Left lobe of liver (tissue), 2 donors: Measurements from ENCODE around the gene GPR18. TPM values are rescaled to one million over a fixed set of nuclear protein-coding genes. Genes with fewer than 3 reads are reported as not detected.

Experiments
- ATAC-seq: fragments of 200-7000 bp; cut with Tn5 transposase; one replicate; pipeline ENCODE4 v1.9.1; 2020; ENCODE audit warnings: mild to moderate bottlenecking, moderate library complexity
- DNase-seq: peaks from one replicate; pipeline ENCODE4 v3.0.0-alpha.2; 2020; ENCODE audit warnings: low spot score
- total RNA-seq: library from RNA; stranded (reverse); gene quantifications from one replicate; pipeline ENCODE4 v1.2.1, GENCODE V29; 2021
- donor health status: DM: no; HTN: no; CAD: no; lungs with moderate emphysema.
- donor health status: DM: no; HTN: yes; CAD: no.

The GPR18 gene
- total RNA-seq, result 0.15 TPM

- DNase-seq, result no peak
- no peak for ATAC-seq
These were observed at the start of gene GPR18 for GRCh38 chr13:99258210-99258860. GPR18 (minus strand) TSS chr13:99258379; CDS start chr13:99255872, 2,507 bp downstream.

GRCh38 chr13:99307648-99308339, 49.6 kb upstream of the GPR18 start:
- no peak for DNase-seq
- ATAC-seq, result no peak

GRCh38 chr13:99307247-99307646, 49.1 kb upstream of the GPR18 start, which contains the start of gene GPR183:
GPR183 (minus strand) TSS chr13:99307399; CDS start chr13:99296145, 11,254 bp downstream.
- DNase-seq (no peak), ATAC-seq (peak; percentile 42)

- no peak for DNase-seq
- ATAC-seq, result no peak
These were observed 47.4 kb upstream of the GPR18 start for GRCh38 chr13:99305566-99305965.

GRCh38 chr13:99305158-99305557, 47.0 kb upstream of the GPR18 start:
- ATAC-seq, result no peak
- DNase-seq, result no peak

GRCh38 chr13:99304541-99304940, 46.4 kb upstream of the GPR18 start:
- DNase-seq, result no peak
- ATAC-seq, result no peak

GRCh38 chr13:99303863-99304521, 45.8 kb upstream of the GPR18 start:
- peak; percentile 15 for ATAC-seq

GRCh38 chr13:99302637-99303505, 44.7 kb upstream of the GPR18 start:
- ATAC-seq, result no peak

More at GRCh38 chr13:99303863-99304521, 45.8 kb upstream of the GPR18 start:
- no peak for DNase-seq

GRCh38 chr13:99301913-99302636, 43.9 kb upstream of the GPR18 start:
- DNase-seq, result no peak
- ATAC-seq, result no peak

More at GRCh38 chr13:99302637-99303505, 44.7 kb upstream of the GPR18 start:
- DNase-seq, result no peak

GRCh38 chr13:99301056-99301838, 43.1 kb upstream of the GPR18 start:
- no peak for DNase-seq
- no peak for ATAC-seq

GRCh38 chr13:99299920-99300341, 41.8 kb upstream of the GPR18 start:
- ATAC-seq (no peak), DNase-seq (no peak)

- ATAC-seq, result no peak
- no peak for DNase-seq
These were observed 41.2 kb upstream of the GPR18 start for GRCh38 chr13:99299256-99299919.

GRCh38 chr13:99298056-99298455, 39.9 kb upstream of the GPR18 start:
- no peak for DNase-seq
- no peak for ATAC-seq

- DNase-seq (no peak), ATAC-seq (no peak)
These were observed 39.2 kb upstream of the GPR18 start for GRCh38 chr13:99297331-99297730.

- DNase-seq, result no peak
- ATAC-seq, result no peak
These were observed 38.2 kb upstream of the GPR18 start for GRCh38 chr13:99296398-99296797.

GRCh38 chr13:99295488-99296252, 37.5 kb upstream of the GPR18 start:
- no peak for DNase-seq
- ATAC-seq, result no peak

GRCh38 chr13:99294958-99295357, 36.8 kb upstream of the GPR18 start:
- ATAC-seq (no peak), DNase-seq (no peak)

- ATAC-seq (no peak), DNase-seq (no peak)
These were observed 36.0 kb upstream of the GPR18 start for GRCh38 chr13:99294198-99294597.
